HG02623 (cell line): ENCODE data around the gene PADI1.

ENCODE experiments used
- ATAC-seq: cut with Tn5 transposase; IDR thresholded peaks from one replicate; pipeline ENCODE4 v1.9.1; 2021; ENCODE audit warnings: moderate library complexity; ENCODE audit not compliant: unreplicated experiment

The PADI1 gene

DNA sequence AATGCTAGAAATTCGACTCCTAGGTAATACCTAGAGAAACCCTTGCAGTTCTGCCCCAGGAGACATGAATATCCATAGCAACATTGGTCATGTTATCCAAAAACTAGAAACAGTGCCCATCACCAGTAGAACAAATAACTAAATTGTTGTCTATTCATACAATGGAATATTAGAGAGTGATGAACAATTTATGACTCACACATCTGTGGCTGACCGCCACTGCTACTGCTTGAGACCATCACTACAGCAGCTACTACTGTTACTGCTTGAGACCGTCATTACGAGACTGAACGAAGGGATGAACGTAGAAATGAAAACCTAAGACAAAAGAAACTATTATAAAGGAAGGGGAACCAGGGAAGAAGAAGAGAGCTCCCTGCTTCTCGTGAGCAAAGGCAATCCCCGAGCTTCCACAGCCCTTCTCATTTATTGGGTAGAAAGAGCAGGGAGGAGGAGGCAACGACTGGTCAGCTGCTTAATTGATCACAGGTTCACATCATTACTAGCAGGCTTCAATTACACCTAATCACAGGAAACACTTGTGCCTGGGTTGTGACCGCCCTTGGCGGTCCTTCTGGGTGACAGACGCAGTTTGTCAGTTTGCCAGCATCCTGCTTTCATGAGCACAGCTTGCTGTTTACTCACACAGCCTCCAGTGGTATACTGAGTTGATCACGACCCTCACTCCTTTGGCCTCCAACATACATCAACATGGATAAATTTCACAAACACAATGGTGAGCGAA, 88.9 kb downstream of the PADI1 start:
- ATAC-seq: no peak

GRCh38 chr1:17295292-17295691, 90.4 kb downstream of the PADI1 start:
- ATAC-seq: no peak
